Measurements from ENCODE around the gene KCNG4.

Gene KCNG4

DNA sequence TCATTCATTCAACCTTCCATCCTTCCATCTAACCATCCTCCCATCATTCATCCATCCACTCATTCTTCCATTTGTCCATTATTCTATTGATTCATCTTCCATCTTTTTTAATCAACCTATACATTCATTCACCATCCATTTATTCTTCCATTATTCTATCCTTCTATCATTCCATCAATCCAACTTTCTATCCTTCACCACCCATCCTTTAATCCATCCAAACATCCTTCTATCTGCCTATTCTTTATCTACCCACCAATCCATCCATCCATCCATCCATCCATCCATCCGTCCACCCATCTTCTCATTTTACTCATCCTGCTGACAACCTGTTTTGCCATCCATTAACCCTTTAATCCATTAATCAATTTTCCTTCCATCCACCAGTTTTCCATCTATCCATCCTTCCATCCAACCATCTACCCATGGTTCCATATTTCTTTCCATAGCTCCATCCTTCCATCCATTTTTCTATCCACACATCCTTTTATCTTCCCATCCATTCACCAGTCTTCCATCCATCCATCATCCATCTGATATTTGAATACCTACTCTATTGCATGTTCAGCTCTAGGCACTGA, 33.0 kb upstream of the KCNG4 start:
- TF ChIP-seq, protein P1, sequence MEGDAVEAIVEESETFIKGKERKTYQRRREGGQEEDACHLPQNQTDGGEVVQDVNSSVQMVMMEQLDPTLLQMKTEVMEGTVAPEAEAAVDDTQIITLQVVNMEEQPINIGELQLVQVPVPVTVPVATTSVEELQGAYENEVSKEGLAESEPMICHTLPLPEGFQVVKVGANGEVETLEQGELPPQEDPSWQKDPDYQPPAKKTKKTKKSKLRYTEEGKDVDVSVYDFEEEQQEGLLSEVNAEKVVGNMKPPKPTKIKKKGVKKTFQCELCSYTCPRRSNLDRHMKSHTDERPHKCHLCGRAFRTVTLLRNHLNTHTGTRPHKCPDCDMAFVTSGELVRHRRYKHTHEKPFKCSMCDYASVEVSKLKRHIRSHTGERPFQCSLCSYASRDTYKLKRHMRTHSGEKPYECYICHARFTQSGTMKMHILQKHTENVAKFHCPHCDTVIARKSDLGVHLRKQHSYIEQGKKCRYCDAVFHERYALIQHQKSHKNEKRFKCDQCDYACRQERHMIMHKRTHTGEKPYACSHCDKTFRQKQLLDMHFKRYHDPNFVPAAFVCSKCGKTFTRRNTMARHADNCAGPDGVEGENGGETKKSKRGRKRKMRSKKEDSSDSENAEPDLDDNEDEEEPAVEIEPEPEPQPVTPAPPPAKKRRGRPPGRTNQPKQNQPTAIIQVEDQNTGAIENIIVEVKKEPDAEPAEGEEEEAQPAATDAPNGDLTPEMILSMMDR (IDR thresholded peaks at IDR 0.05; ENCODE audit: low read length, missing control alignments), result no peak
- no peak for DNase-seq (ENCODE audit: low read depth)
- no peak overlapping the region for H3K4me3 ChIP-seq (replicated peaks; ENCODE audit: low read depth, low read length)

DNA sequence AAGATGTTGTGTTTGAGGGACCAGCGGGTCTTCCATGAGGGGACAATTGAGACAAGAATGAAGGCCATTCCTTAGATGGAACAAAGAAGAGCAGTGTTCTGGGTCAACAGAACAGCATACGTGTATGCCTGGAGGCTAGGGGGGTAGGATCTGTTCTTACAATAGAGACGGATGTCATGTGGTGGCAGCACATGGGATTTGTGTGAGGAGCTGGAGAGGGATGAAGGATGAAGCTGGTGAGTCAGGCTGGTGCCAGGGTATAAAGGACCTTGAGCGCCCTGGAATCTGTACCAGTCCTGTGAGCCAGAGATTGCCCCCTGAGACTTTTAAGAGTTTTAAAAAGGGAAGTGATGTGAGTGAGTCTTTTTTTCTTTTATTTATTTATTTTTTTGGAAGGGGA, 32.1 kb upstream of the KCNG4 start:
- H3K4me3 ChIP-seq (replicated peaks; ENCODE audit: low read depth, low read length), result no peak overlapping the region
- no peak for DNase-seq (ENCODE audit: low read depth)
- TF ChIP-seq, protein P1 (IDR thresholded peaks at IDR 0.05; ENCODE audit: low read length, missing control alignments), result no peak

DNA sequence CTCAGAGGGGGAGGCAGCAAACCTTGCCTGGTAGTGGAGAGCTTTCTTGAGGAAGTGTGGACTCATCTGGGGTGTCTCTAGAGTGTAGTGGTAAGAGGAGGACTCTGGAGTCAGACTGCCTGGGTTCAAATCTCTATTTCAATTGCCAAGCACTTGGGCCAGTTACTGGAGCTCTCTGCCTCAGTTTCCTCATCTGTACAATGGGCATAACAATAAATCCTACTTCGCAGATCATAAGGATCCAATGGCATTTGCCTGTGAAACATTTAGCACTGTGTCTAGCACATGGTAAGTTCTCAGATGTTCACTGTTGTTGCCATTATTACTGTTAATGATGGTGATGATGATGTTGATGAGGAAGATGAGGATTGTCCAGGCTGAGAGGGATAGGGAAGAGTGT, 31.2 kb upstream of the KCNG4 start:
- H3K4me3 ChIP-seq (replicated peaks; ENCODE audit: low read depth, low read length), result no peak overlapping the region
- TF ChIP-seq, protein P1 (IDR thresholded peaks at IDR 0.05; ENCODE audit: low read length, missing control alignments), result no peak
- no peak for DNase-seq (ENCODE audit: low read depth)

DNA sequence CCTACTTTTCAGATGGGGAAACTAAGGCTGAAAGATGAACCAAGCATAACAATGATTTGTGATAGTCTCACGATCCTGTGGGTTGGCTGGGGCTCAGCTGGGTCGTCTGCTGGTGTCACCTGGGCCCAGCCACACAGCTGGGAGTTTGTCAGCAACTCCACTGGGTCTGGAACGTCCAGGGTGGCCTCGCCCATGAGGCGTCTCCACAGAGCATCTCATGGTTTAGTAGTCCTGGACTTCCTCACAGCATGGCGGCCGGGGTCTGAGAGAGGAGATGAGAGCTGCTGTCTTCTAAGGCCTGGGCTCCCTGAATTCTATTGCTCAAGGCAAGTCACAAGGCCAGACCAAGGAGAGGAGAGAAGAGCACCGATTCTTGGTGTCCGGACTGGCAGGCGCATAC, 30.7 kb upstream of the KCNG4 start:
- DNase-seq (ENCODE audit: low read depth), result no peak
- no peak overlapping the region for H3K4me3 ChIP-seq (replicated peaks; ENCODE audit: low read depth, low read length)
- TF ChIP-seq, protein P1 (IDR thresholded peaks at IDR 0.05; ENCODE audit: low read length, missing control alignments), result no peak

DNA sequence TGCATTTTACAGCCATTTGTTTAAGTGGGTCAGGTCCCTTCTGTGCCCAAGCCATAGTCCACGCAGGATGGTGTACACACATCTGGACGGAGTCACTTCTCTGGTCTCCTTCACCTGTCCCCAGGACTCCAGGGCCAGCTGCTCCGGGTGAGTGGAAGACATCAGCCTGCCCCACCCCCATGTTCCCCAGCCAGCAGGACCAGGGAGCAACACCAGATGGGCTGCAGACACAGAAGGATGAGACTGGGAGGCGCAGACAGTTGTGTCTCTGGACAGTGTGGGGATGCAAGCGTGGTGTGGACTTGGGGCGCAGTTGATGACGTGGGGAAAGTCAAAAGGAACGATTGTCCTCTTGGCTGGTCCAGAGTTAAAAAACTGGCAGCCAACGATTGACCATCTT, 30.3 kb upstream of the KCNG4 start:
- TF ChIP-seq, protein P1 (IDR thresholded peaks at IDR 0.05; ENCODE audit: low read length, missing control alignments), result no peak
- DNase-seq (ENCODE audit: low read depth), result no peak
- H3K4me3 ChIP-seq (replicated peaks; ENCODE audit: low read depth, low read length), result no peak overlapping the region

DNA sequence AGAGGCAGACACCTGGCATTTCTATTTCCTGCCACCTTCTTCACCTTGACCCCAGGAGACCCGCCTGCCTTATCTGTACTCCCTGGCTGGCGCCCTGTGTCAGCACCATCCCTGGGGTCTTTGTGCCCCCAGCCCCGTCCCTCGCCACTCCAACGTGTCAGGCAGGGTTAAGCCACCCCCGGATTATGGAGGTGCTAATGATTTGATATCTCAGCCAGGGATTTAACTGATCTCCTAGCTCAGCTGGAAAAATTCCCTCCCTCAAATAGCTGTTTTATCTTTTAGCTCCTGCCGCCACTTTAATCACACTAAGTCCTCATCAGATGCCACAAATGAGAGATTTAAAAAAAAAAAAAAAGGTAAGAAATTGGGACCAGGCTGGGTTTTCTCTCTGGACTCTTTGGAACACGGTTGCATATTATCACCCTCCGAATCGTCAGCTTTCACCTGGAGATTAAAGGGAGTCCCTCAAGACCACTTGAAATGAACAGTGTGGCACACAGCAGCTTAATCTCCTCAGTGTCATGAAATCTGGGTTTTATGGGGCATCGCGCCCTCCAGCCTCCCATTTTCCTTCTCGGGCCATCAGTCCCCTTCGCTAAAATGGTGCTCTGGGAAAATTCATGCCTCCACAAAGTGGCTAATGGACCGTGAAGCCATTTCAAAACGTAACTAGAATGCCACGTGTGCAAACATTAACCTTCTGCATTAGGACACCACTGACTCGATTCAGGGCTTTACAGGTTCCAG, 28.7 kb upstream of the KCNG4 start:
- TF ChIP-seq, protein P1 (IDR thresholded peaks at IDR 0.05; ENCODE audit: low read length, missing control alignments), result no peak
- DNase-seq (ENCODE audit: low read depth), result no peak
- no peak overlapping the region for H3K4me3 ChIP-seq (replicated peaks; ENCODE audit: low read depth, low read length)

DNA sequence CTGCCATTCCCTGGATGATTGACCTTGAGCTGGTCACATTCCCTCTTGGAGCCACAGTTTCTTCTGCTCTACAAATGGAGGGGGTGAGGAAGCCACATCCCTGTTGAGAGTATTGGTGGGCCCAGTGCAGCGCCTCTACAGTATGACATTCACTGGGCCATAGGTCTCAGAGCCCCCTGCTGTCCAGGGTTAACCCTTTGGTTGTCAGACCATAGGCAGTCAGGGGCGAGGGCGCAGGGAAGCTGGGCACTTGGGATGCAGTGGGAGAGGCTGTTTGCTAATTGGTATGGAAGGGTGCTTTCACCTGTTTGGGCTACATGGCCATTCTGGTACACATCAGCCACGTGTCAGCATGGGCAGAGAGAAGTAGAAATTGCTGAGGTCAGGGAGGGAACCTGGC, 27.6 kb upstream of the KCNG4 start:
- no peak for DNase-seq (ENCODE audit: low read depth)
- TF ChIP-seq, protein P1 (IDR thresholded peaks at IDR 0.05; ENCODE audit: low read length, missing control alignments), result no peak
- no peak overlapping the region for H3K4me3 ChIP-seq (replicated peaks; ENCODE audit: low read depth, low read length)
